ENCODE results near the gene ZNF157.

ZNF157 gene

DNA sequence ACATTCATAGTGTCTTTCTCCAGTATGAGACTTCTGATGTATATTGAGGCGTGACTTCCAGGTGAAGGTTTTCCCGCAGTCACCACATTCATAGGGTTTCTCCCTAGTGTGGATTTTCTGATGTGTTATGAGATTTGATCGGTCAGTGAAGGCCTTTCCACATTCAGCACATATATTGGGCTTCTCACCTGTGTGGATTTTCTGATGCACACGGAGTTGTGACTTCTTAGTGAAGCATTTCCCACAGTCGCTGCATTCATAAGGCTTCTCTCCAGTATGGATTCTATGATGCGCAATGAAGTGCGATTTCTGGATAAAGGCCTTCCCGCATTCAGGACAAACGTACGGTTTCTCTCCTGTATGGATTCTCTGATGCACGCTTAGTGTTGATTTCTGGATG is 77.2 kb downstream of the ZNF157 start:
- no peak for DNase-seq

DNA sequence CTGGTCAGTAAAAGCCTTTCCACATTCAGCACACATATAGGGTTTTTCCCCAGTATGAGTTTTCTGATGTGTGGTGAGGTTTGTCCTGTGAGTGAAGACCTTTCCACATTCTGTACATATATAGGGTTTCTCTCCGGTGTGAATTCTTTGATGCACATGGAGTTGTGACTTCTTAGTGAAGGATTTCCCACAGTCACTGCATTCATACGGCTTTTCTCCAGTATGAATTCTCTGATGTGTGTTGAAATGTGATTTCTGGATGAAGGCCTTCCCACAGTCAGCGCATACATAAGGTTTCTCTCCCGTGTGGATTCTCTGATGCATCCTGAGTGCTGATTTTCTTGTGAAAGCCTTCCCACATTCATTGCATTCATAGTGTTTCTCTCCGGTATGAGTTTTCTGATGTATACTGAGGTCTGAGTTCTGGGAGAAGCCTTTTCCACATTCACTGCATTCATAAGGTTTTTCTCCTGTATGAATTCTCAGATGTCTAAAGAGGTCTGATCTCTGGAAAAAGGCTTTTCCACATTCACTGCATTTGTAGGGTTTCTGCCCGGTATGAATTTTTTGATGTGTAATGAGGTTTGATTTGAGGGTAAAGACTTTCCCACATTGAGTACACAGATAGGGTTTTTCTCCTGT is 77.9 kb downstream of the ZNF157 start:
- no peak for DNase-seq

DNA sequence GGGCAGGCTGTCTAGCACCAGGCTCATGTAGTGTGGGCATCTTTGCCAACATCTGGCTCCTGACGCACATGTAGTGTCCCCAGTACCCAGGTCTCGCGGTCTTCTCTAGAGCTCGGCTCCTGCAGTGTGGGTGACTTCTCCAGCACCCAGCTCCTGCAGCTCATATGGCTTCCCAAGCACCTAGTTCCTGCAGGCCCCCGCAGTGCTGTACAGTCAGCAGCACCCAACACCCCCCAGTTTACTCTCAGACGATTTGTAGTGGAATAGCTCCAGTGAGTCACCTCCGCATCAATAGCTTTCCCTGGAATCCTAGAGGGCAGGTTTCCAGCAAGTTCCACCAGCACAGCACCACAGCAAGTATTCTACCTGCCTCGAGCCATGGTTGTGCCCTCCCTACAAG is 81.7 kb downstream of the ZNF157 start:
- no peak for DNase-seq

DNA sequence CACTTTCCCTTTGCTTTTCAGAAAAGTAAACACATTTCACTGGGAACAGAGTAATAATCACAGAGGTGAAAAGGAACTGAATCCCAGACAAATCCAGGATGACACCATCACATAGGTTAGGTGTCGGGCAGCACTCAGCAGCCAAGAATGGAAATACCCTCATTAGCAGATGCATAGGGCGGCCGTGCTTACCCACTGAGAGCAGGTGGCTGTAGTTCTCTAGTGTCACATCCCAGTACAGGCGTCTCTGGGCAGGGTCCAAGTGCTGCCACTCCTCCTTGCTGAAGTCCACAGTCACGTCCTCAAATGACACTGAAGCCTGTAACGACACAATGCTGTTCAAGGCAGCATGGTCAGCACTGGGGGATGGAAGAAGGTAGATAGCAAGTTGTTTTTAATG is 85.7 kb downstream of the ZNF157 start:
- no peak for DNase-seq

DNA sequence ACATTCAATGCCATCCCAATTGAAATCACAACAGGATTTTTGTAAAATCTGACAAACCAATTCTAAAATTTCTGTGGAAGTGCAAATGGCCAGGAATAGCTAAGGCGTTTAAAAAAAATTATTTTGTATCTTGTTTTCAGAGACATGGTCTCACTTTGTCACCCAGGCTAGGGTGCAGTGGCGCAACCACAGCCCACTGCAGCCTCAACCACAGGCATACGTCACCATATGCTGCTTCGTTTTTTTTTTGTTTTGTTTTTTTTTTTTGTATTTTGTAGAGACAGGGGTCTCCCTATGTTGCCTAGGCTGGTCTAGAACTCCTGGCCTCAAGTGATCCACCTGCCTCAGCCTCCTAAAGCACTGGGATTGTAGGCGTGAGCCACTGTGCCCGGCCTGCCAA is 88.2 kb downstream of the ZNF157 start:
- no peak for DNase-seq

DNA sequence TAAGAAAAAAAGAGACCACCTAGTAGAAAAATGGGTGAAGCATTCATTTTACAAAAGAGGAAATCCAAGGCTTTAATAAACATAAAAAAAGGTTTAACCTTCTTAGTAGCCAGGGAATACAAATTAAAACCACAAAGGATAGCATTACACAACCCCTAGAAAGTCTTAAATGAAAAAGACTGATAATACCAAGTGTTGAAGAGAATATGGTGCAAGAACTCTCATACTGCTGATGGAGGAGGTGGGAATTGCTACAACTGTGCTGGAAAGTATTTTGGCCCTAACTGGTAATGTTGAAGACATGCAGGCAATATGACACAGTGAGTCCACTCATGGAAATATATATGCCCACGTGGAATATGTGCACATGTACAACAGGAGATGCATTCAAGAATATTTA is 90.2 kb downstream of the ZNF157 start:
- no peak for DNase-seq

All from NCI-H1436 (cell line).